Keratinocyte (primary cell): Measurements from ENCODE around the gene RNU7-1. TPM values are rescaled to one million over a fixed set of nuclear protein-coding genes. Genes with fewer than 3 reads are reported as not detected.

ENCODE experiments used
- DNase-seq: peaks from one replicate; pipeline ENCODE4 v3.0.0-alpha.2; 2011; ENCODE audit warnings: low read depth, missing footprints, low spot score
- FAIRE-seq: peaks from 2 replicates; lab custom pipeline; 2011; peaks lifted over from hg19 to GRCh38; lab: Jason Lieb, UNC
- H2AFZ ChIP-seq: 2 replicates; pipeline ENCODE4 v1.6.0; 2012; ENCODE audit warnings: low read length, control low read depth, inconsistent platforms; ENCODE audit not compliant: control insufficient read depth
- H3K27ac ChIP-seq: 2 replicates; pipeline ENCODE4 v1.5.1; 2011; ENCODE audit warnings: low read length; ENCODE audit not compliant: control insufficient read depth, insufficient read depth
- H3K27me3 ChIP-seq: 3 replicates; pipeline ENCODE4 v1.6.0; 2011; ENCODE audit warnings: low read length; ENCODE audit not compliant: control insufficient read depth, insufficient read depth; ENCODE audit errors: extremely low read depth
- H3K36me3 ChIP-seq, 2 experiments: 2 replicates in 1 of 2; 3 replicates in 1 of 2; pipeline ENCODE4 v1.5.1; 2011; ENCODE audit warnings: low read length in 2 of 2, mild to moderate bottlenecking in 1 of 2; ENCODE audit not compliant: control insufficient read depth in 2 of 2, insufficient read depth in 2 of 2; ENCODE audit errors: extremely low read depth in 1 of 2
- H3K4me1 ChIP-seq: 3 replicates; pipeline ENCODE4 v1.5.1; 2011; ENCODE audit warnings: low read length; ENCODE audit not compliant: control insufficient read depth, insufficient read depth; ENCODE audit errors: extremely low read depth
- H3K4me2 ChIP-seq: 3 replicates; pipeline ENCODE4 v1.6.0; 2011; ENCODE audit warnings: low read depth, low read length; ENCODE audit not compliant: control insufficient read depth, insufficient read depth; ENCODE audit errors: extremely low read depth
- H3K4me3 ChIP-seq, 3 experiments: fragments of 200-600 bp in 1 of 3; sonication (generic) in 1 of 3; 2 replicates in 2 of 3; 3 replicates in 1 of 3; pipeline ENCODE4 v1.5.1; 2011 to 2016; ENCODE audit warnings: low read length in 3 of 3, mild to moderate bottlenecking in 3 of 3, control low read depth in 2 of 3, inconsistent platforms in 1 of 3, low read depth in 1 of 3, mixed read lengths in 1 of 3, mixed run types in 1 of 3, moderate library complexity in 1 of 3; ENCODE audit not compliant: control insufficient read depth in 2 of 3, insufficient read depth in 2 of 3; ENCODE audit errors: extremely low read depth in 1 of 3
- H3K79me2 ChIP-seq: 2 replicates; pipeline ENCODE4 v1.6.0; 2012; ENCODE audit warnings: low read length; ENCODE audit not compliant: control insufficient read depth, insufficient read depth
- H3K9ac ChIP-seq: 3 replicates; pipeline ENCODE4 v1.6.0; 2011; ENCODE audit warnings: low read length; ENCODE audit not compliant: control insufficient read depth, insufficient read depth; ENCODE audit errors: extremely low read depth
- H3K9me1 ChIP-seq: 3 replicates; pipeline ENCODE4 v1.6.0; 2011; ENCODE audit warnings: low read length; ENCODE audit not compliant: control insufficient read depth, insufficient read depth; ENCODE audit errors: extremely low read depth
- H3K9me3 ChIP-seq: 2 replicates; pipeline ENCODE4 v1.5.1; 2012; ENCODE audit warnings: low read depth, low read length; ENCODE audit not compliant: control insufficient read depth
- H4K20me1 ChIP-seq: 3 replicates; pipeline ENCODE4 v1.6.0; 2011; ENCODE audit warnings: low read length; ENCODE audit not compliant: control insufficient read depth, insufficient read depth; ENCODE audit errors: extremely low read depth
- CTCF ChIP-seq, 3 experiments: IDR thresholded peaks in 1 of 3; conservative IDR thresholded peaks in 1 of 3; optimal IDR thresholded peaks in 1 of 3; 2 replicates in 2 of 3; 3 replicates in 1 of 3; pipeline versions ENCODE3 to v1.5.1; 2011; ENCODE audit warnings: low read length in 3 of 3, mild to moderate bottlenecking in 3 of 3, moderate library complexity in 2 of 3, control low read depth in 1 of 3, inconsistent platforms in 1 of 3; ENCODE audit not compliant: insufficient read depth in 2 of 3; ENCODE audit errors: extremely low read depth in 1 of 3
- EZH2 ChIP-seq: IDR thresholded peaks from one replicate; pipeline ENCODE4 v1.6.1; 2012; ENCODE audit warnings: inconsistent platforms, mild to moderate bottlenecking, low read length, moderate library complexity
- dilution Hi-C: fragments of 300-500 bp; cut with MboI; formaldehyde crosslinking; loops from one replicate; pipeline ENCODE4 v1.7.0; 2020; ENCODE audit warnings: low sequenced_read_pairs; ENCODE audit not compliant: extremely low pct_ligation_motif_present
- polyA plus RNA-seq, 5 experiments: library from polyadenylated mRNA; depleted of rRNA in 3 of 5; stranded (reverse) in 3 of 5; stranded (forward) in 1 of 5; unstranded in 1 of 5; fragments of >200 nt; gene quantifications; 1 replicate in 1 of 5; 2 replicates in 3 of 5; 3 replicates in 1 of 5; pipeline versions ENCODE4 v1.2.1 to v1.2.3, GENCODE V29; 2011 to 2012; ENCODE audit warnings: missing spikeins in 2 of 5, low read depth in 1 of 5, low replicate concordance in 1 of 5

RNU7-1 gene
- polyA plus RNA-seq, 1 donor (not counting 4 experiments of a cell fraction or from before 2014, with no cell fraction given): not detected

- H3K4me3 ChIP-seq: no peak overlapping the region
- H3K4me2 ChIP-seq: no peak overlapping the region
- no peaks in the 10 kb centered on the region for H3K79me2 ChIP-seq
- H2AFZ ChIP-seq: no peak overlapping the region
- DNase-seq: no peak
- peaks cover 13% of the 10 kb centered on the region for H3K4me1 ChIP-seq
- H3K9ac ChIP-seq: no peak overlapping the region
- H3K9me1 ChIP-seq: no peaks in the 10 kb centered on the region
- H3K27me3 ChIP-seq: no peaks in the 10 kb centered on the region
- FAIRE-seq: no peak
- dilution Hi-C loops: no loop called here
- H3K27ac ChIP-seq: no peak overlapping the region
- H3K36me3 ChIP-seq: no peaks in the 10 kb centered on the region
- no peaks in the 10 kb centered on the region for H4K20me1 ChIP-seq
- no peaks in the 10 kb centered on the region for H3K9me3 ChIP-seq
- no peak for TF ChIP-seq EZH2
- no peak for TF ChIP-seq CTCF (optimal IDR thresholded peaks at IDR 0.05 in 1 of 3, IDR thresholded peaks at IDR 0.05 in 1 of 3, conservative IDR thresholded peaks at IDR 0.05 in 1 of 3; ENCODE audit: extremely low read depth in 1 of 3, insufficient read depth in 2 of 3, low read length in 3 of 3)
Measured at GRCh38 chr12:6903722-6904121, 39.9 kb upstream of the RNU7-1 start.

GRCh38 chr12:6904280-6905276 is 39.0 kb upstream of the RNU7-1 start, which contains the start of gene LRRC23:
TSS of gene LRRC23 (plus strand) at chr12:6904822. CDS start at chr12:6905634, 812 bp downstream.
- Histone ChIP-seq H3K4me1 (peaks cover 13% of the 10 kb centered on the region), H2AFZ (peak within 1 kb of the TSS; percentile 99), H3K36me3 (no peaks in the 10 kb centered on the region), H3K9me3 (no peaks in the 10 kb centered on the region), H3K79me2 (no peaks in the 10 kb centered on the region), H3K4me2 (peak within 1 kb of the TSS; percentile 96), H3K27ac (peak within 1 kb of the TSS; percentile 88), H3K4me3 (peak within 1 kb of the TSS; percentile 66 to 99 (median 98)), H4K20me1 (no peaks in the 10 kb centered on the region), H3K9me1 (no peaks in the 10 kb centered on the region), H3K9ac (peak within 1 kb of the TSS; percentile 91), H3K27me3 (no peaks in the 10 kb centered on the region)
- FAIRE-seq: peak; percentile 97
- TF ChIP-seq EZH2 (no peak), CTCF (optimal IDR thresholded peaks at IDR 0.05 in 1 of 3, IDR thresholded peaks at IDR 0.05 in 1 of 3, conservative IDR thresholded peaks at IDR 0.05 in 1 of 3; ENCODE audit: extremely low read depth in 1 of 3, insufficient read depth in 2 of 3, low read length in 3 of 3) (no peak)
- DNase-seq: no peak
- dilution Hi-C loops: no loop called here
